GM19351 (cell line): ENCODE results near the gene SIN3B.

Experiments
- ATAC-seq: cut with Tn5 transposase; IDR thresholded peaks from one replicate; pipeline ENCODE4 v1.9.1; 2021; ENCODE audit warnings: mild to moderate bottlenecking, moderate library complexity; ENCODE audit not compliant: unreplicated experiment

Gene SIN3B

DNA sequence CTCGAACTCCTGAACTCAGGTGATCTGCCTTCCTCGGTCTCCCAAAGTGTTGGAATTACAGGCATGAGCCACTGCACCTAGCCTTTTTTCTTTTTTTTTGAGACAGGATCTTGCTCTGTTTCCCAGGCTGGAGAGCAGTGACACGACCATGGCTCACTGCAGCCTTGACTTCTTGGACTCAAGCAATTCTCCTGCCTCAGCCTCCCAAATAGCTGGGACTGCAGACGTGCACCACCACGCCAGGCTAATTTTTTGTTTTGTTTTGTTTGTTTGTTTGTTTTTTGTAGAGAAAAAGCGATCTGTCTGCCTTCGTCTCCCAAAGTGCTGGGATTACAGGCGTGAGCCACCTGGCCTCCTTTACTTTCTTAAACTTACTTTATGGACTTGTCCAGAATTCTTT lies 6.5 kb upstream of the SIN3B start:
- no peak for ATAC-seq

DNA sequence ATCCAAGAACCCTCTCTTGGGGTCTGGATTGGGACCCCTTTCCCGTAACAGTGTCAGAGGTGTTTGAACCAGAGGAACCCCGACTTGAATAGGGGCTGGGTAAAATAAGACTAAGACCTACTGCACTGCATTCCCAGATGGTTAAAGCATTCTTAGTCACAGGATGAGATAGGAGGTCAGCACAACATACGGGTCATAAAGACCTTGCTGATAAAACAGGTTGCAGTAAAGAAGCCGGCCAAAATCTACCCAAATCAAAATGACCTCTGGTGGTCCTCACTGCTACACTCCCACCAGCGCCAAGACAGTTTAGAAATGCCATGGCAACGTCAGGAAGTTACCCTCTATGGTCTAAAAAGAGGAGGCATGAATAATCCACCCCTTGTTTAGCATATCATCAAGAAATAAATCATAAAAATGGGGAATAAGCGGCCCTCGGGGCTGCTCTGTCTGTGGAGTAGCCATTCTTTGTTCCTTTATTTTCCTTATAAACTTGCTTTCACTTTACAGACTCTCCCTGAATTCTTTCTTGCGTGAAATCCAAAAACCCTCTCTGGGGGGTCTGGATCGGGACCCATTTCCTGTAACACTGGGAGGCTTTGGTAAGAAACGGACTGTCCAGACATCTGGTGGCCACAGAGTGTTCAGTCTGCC lies 4.4 kb upstream of the SIN3B start:
- ATAC-seq, result no peak

DNA sequence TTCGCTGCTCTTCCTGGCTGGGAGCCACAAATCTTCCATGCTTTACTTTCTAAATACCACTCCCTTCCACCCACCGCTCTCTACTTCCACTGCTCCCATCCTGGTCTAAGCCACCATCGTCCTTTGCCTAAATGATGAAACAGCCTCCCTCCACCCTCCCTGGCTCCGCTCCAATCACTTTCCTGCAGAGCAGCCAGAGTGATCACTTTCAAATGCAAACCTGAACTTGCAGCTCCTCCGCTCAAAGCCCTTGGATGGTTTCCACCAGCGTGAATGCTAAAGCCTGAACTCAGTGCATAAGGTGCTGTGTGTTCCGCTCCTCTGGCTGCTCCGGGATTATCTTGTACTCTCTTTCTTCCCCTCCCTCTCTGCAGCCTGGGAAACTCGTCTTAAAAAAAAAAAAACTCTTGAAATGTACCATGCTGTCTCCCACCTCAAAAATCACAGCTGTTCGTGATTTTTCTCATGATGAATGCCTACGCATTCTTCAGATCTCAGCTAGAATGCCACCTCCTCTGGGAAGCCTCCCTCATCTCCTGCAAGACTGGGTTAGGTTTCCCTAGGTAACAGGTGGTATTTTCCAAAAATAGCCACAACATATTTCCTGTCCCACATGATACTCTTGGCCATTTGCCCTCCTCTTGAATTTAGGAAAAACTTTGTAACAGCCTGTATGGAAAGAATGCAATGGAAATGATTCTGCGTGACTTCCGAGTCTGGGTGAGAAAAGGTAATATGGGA lies 3.7 kb upstream of the SIN3B start:
- ATAC-seq, result no peak

DNA sequence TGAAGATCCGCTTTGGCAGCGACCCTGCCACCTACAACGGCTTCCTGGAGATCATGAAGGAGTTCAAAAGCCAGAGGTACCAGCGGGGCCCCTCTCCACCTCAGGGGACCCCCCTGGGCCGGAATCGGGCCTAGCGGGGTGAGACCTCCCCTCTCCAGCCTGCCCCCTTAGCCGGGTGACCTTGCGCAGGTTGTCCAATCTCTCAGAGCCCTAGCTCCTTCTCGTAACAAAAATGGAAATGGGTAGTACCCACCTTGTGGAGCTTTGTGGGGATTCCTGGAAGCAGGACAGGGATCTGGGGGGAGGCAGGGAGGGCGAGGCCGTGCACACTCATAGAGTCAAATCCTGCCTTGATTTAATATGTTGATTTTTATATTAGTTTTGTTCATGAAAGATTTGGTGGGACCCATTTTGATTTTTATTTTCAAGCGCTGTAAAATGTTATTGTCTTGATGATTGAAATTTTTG lies 658 bp downstream of the SIN3B start:
- ATAC-seq, result no peak

GRCh38 chr19:16830679-16831078 lies 1.5 kb downstream of the SIN3B start:
- ATAC-seq, result no peak

DNA sequence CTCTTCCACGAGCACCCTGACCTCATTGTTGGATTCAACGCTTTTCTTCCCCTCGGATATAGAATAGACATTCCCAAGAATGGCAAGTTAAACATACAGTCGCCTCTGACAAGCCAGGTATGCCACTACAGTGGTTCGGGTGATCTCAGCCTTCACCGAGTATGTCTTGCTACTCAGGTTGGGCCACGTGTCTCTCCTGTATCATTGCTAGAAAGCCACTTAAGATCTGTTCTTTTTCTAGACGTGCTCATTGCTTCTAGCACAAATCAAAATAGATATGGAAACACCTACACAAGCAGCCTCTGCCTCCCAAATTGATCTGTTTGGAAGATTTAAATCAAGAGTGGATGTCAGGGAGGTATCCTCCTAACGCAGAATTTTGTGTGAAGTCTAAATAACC lies 2.3 kb downstream of the SIN3B start:
- no peak for ATAC-seq

- no peak for ATAC-seq
Measured at GRCh38 chr19:16834747-16835146, 5.5 kb downstream of the SIN3B start.

DNA sequence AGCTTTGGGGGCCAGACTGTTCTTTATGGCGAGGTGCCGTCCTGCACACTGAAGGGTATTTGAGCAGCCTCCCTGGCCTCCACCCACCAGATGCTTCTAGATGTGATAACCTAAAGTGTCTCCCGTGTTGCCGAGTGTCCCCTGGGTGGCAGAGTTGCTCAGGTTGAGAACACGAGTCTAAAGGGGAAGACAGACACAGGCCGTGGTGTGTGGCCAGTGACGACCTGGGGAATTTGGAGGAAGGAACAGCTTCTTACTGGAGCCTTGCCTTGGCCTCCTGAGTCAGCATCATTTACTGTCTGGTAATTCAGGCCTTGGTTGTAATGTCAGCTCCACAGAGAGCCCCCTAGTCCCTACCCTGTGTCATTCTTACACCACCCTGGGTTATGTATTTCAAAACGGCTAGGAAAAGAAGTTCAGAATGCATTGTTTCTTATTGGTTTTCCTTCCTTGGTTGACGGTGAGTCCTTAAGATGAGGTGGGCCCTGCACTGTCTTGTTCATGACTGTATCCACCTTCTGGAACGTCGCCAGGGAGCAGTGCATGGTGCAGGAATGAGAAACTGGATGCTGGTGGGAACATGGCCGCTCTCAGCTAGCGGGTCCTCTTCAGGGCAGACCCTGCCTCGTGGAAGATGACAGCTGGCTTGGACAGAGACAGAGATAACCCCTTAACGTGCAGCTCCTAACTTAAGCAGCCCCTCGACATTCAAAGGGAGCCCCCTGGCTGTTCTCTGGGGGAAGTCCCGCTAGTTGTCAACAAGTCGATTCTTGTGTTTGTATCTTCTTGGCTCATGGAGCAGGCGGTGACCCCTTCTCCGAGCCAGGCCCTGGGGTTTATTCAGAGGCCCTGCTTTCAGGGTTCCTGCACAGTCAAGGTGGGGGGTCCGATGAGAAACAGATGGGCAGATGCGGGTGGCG lies 7.2 kb downstream of the SIN3B start:
- ATAC-seq, result no peak

GRCh38 chr19:16837035-16837362 lies 7.8 kb downstream of the SIN3B start:
- no peak for ATAC-seq

- no peak for ATAC-seq
Measured at GRCh38 chr19:16841391-16841926, 12.3 kb downstream of the SIN3B start.

DNA sequence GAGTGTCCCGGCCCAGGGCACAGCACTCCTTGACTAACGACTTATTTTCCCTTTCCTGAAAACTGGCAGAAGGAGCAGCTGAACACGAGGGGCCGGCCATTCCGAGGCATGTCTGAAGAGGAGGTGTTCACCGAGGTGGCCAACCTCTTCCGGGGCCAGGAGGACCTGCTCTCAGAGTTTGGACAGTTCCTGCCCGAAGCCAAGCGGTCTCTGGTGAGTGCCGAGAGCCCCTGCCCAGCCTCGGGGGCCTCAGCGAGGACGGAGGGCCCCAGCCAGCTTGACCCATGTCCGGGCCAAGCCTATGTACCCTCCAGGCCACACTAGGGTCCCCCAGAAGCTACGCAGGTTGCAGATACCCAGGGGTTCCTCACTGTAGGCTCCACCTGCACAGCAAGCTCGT lies 17.7 kb downstream of the SIN3B start:
- ATAC-seq, result no peak

GRCh38 chr19:16847430-16847829 lies 18.2 kb downstream of the SIN3B start:
- no peak for ATAC-seq

DNA sequence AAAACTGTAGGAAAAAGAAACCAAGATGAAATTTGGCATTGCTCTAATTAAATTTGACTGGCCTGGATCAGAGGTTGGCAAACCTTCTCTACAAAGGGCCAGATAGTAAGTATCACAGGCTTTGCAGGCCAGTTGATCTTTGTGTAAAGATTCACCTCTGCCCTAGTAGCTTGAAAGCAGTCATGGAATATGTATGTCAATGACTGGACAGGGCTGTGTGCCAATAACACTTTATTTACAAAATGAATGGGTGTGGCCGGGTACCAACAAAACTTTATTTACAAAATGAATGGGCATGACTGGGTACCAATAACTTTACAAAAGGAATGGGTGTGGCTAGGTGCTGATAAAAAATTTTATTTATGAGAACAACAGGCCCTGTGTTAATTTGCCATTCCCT lies 20.0 kb downstream of the SIN3B start:
- ATAC-seq, result no peak

- no peak for ATAC-seq
Measured at GRCh38 chr19:16850133-16850532, 20.9 kb downstream of the SIN3B start.

- ATAC-seq, result no peak
Measured at GRCh38 chr19:16851031-16851712, 22.0 kb downstream of the SIN3B start.

DNA sequence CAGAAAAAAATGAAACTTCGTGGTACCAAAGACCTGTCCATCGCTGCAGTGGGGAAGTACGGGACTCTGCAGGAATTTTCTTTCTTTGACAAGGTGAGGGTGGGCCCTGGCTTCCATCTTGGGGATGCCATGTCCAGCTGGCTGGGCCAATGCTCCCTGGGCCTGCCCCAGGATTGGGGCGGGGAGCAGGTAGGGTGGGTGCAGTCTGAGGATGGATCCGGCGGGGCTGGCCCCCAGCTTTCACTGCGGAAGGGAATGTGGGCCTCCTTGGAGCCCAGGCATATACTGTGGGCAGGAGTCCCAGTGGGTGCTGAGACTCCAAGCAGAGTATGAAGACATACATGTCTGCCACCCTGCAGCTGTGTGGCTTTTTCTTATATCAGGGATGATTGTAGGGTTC lies 23.9 kb downstream of the SIN3B start:
- no peak for ATAC-seq

GRCh38 chr19:16856091-16856490 lies 26.9 kb downstream of the SIN3B start:
- no peak for ATAC-seq

DNA sequence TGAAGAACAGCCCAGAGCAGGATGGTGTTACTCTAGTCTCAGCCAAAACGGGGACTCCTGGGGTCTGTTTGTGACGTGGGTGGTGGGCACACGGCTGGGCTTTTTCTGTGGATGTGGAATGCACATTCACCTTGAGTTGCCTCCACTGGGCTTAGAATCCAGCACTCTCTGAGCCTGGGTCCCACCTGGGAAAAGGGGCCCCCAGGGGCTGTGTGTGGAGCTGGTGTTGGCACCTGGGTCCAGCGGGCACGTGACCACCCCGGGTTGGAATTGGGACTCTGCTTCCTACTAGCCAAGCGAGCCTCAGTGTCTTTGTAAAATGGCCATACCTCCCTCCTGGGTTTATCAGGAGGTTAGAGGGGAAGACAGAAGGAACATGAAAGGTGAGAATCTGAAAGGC lies 30.4 kb downstream of the SIN3B start:
- ATAC-seq, result no peak

DNA sequence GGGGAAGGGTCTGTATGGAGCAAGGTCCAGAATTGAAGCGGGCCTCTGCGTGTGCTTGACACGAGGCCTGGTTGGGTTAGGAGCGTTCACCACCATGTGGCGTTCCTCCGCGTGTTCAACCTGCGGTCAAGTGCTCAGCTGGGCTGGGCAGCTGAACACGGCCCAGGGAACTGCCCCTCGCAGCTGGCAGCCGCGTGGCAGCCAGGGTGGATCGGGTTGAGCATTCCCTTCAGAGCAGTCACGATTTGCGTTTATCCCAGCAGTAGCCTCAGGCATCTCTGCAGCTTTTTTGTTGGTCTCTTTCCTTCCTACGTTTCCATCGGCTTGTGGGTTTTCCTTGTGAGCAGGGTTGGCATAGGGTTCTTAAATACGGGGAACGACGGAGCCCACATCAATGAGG lies 30.9 kb downstream of the SIN3B start:
- ATAC-seq, result no peak

DNA sequence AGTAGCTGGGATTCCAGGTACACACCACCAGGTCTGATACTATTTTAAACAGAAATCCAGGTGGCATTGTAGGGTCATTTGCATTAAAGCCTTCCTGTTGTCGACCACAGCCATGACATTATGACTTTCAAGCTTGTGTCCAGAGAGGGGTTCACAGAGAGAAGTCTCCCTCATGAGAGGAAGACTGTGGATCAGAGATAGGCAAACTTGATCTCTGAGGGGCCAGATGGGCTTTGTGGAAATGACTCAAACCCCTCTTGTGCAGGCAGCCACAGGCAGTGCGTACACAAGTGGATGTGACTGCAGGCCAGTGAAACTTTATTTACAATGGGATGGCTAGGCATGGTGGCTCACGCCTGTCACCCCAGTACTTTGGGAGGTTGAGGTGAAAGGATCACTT lies 31.8 kb downstream of the SIN3B start:
- no peak for ATAC-seq

GRCh38 chr19:16861834-16862233 lies 32.6 kb downstream of the SIN3B start:
- no peak for ATAC-seq
